ENCODE results near the gene ALDH4A1.
"Not testable (repeated sequence)": the region's sequence is repeated elsewhere in the genome, so short reads cannot be mapped to it uniquely, and the experiment has no call there.

Gene ALDH4A1

GRCh38 chr1:18898567-18898966, 3.8 kb downstream of the ALDH4A1 start:
- DNase-seq = no peak

GRCh38 chr1:18895317-18895716, 7.0 kb downstream of the ALDH4A1 start:
- no peak for DNase-seq

GRCh38 chr1:18893120-18893519, 9.2 kb downstream of the ALDH4A1 start:
- DNase-seq = no peak

- DNase-seq = not testable (repeated sequence)
Measured at GRCh38 chr1:18891858-18892257, 10.5 kb downstream of the ALDH4A1 start.

- no peak for DNase-seq
Measured at GRCh38 chr1:18891426-18891780, 11.0 kb downstream of the ALDH4A1 start.

GRCh38 chr1:18890706-18891425, 11.5 kb downstream of the ALDH4A1 start:
- DNase-seq = no peak

GRCh38 chr1:18886003-18886335, 16.4 kb downstream of the ALDH4A1 start:
- no peak for DNase-seq

GRCh38 chr1:18885311-18886002, 16.9 kb downstream of the ALDH4A1 start:
- DNase-seq = no peak

GRCh38 chr1:18884727-18885126, 17.6 kb downstream of the ALDH4A1 start:
- DNase-seq = no peak

- no peak for DNase-seq
Measured at GRCh38 chr1:18884419-18884717, 18.0 kb downstream of the ALDH4A1 start.

GRCh38 chr1:18883636-18884418, 18.5 kb downstream of the ALDH4A1 start:
- DNase-seq = peak; percentile 64

GRCh38 chr1:18883079-18883478, 19.3 kb downstream of the ALDH4A1 start:
- no peak for DNase-seq

GRCh38 chr1:18882486-18882885, 19.9 kb downstream of the ALDH4A1 start:
- no peak for DNase-seq

- DNase-seq = no peak
Measured at GRCh38 chr1:18881642-18882431, 20.5 kb downstream of the ALDH4A1 start.

GRCh38 chr1:18881164-18881563, 21.2 kb downstream of the ALDH4A1 start:
- no peak for DNase-seq

GRCh38 chr1:18880585-18880984, 21.8 kb downstream of the ALDH4A1 start:
- DNase-seq = no peak

GRCh38 chr1:18879791-18880309, 22.5 kb downstream of the ALDH4A1 start:
- no peak for DNase-seq

- DNase-seq = no peak
Measured at GRCh38 chr1:18879215-18879790, 23.1 kb downstream of the ALDH4A1 start.

GRCh38 chr1:18878538-18879214, 23.7 kb downstream of the ALDH4A1 start:
- DNase-seq = no peak

- DNase-seq = no peak
Measured at GRCh38 chr1:18877282-18877681, 25.1 kb downstream of the ALDH4A1 start.

- no peak for DNase-seq
Measured at GRCh38 chr1:18876210-18876609, 26.1 kb downstream of the ALDH4A1 start.

GRCh38 chr1:18875796-18876128, 26.6 kb downstream of the ALDH4A1 start:
- no peak for DNase-seq

All from CD4-positive, alpha-beta T cell treated with Interleukin-4 for 4 hours (primary cell).